SW 1271 (cell line): ENCODE measurements around the gene DCC.
"Not testable (repeated sequence)": the region's sequence is repeated elsewhere in the genome, so short reads cannot be mapped to it uniquely, and the experiment has no call there.

Experiments
- DNase-seq, 2 experiments: peaks; one replicate each; lab custom pipeline; 2025; lab: John Stamatoyannopoulos, UW

DCC gene

DNA sequence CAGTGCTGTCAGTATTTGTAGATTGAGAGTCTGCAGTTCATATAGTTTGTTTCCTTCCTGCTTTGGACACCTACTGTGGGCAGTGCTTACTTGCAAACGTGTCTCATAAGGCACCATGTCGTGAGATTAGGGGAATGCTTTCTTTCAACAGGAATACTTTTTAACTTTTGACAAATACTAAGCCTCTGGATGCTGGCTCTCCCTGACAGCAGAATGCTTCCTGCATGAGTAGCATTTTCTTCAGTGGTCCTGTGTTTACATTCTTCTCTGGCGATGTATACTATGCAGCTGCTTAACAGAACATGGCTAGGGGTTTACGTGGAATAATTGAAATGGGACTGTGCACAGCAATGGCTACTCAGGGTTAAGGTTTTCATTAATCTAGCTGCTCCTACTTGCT is 1077.0 kb downstream of the DCC start:
- DNase-seq: no peak

DNA sequence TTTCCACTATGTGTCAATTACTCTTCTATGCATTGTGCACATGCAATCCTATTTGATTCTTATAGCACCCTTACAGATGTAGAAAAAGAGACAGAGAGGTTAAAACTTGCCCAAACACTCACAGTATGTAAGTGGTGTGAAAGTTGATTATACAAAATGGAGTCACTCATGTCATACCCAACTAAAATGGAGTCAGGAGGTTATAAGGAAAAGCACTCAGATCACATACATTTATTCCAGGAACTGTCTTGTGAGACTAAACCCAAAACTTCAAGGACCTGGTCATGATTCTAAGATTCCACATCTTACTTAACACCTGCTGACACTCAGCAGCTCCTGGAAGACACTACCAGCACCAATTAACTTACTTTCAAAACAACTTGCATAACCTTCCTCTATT is 1081.9 kb downstream of the DCC start:
- DNase-seq: no peak

DNA sequence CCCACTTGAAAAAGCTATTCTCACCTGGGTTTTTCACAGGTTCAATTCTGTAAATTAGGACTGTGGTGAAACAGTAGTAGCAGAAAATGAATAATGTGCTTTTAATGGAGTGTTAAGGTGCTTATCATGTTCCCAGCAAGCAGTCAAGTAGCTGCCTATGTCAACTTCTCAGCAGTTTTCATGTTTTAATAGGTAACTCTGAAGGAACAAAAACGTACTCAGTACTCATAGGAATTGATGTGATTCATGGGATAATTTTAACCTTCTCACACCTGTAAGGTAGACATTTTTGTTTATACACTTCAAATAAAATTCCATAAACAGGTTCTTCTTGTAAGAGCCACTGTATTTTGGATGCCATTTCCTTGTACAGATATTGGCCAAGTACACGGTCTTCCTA is 1082.9 kb downstream of the DCC start:
- DNase-seq: no peak

DNA sequence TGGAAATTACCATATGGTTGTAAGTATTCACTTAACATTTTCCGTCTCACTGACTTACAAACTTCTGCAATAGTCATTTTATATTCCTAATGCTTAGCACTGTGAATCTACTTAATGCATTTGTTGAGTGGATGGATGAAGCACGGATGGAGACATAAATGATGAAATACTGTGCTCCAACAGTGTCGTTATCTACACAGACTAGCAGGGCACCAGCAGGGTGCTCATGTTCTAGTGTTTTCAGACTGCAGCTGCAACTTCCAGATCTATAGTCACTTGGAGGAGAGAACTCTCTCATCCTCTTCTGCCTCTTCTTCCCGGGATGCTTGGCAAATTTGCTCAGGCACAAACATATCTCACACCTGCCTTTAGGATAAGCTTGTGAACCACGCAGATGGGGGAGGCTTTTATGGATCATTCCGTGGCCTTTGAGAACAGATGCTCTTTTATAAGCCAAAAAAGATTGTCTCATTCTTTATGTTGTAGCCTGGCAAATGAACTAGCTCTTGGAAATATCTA is 1086.7 kb downstream of the DCC start:
- DNase-seq: no peak

DNA sequence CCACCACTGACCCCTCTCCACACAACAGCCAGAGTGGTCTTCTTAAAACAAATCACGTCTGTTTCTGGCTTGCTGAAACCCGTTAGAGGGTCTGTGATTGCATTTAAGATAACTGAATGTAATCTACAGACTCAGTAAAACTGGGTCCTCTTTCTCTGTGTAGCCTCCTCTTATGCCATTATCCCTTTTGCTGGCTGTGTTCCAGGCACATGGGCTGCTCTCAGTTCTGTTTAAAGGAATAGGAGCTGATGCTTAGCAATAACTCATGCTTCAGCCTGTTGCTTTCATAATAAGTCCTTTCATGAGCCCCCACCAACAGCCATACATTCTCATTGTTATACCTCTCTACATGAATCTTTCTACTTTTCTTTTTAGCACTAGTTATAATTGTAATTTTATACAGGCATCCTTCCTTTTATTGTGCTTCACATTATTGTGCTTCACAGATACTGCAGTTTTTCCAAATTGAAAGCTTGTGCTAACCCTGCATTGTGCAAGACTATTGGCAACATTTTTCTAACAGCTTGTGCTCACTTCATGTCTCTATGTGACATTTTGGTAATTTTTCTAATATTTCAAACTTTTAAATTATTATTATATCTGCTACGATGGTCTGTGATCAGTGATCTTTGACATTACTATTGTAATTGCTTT is 1101.9 kb downstream of the DCC start:
- DNase-seq: no peak

DNA sequence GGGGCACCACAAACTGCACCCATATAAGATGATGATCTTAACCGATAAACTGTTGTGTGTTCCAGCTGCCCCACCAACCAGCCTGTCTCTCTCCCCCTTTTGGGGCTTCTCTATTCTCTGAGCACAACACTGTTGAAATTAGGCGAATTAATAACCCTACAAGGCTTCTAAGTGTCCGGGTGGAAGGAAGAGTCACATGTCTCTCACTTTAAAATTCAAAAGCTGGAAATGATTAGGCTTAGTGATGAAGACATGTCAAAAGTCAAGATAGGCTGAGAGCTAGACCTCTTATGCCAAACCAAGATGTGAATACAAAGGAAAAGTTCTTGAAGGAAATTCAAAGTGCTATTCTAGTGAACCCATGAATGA is 1102.4 kb downstream of the DCC start:
- DNase-seq: no peak

DNA sequence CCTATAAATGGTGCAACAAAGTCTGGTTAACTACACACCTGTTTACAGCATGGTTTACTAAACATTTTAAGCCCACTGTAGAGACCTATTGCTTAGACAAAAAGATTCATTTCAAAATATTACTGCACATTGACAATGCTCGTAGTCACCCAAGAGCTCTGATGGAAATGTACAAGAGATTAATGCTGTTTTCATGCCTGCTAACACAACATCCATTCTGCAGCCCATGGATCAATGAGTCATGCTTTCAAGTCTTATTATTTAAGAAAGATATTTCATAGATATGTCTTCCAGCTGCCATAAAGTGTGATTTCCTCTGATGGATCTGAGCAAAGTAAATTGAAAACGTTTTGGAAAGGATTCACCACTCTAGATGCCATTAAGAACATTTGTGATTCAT is 1103.3 kb downstream of the DCC start:
- DNase-seq: no peak

DNA sequence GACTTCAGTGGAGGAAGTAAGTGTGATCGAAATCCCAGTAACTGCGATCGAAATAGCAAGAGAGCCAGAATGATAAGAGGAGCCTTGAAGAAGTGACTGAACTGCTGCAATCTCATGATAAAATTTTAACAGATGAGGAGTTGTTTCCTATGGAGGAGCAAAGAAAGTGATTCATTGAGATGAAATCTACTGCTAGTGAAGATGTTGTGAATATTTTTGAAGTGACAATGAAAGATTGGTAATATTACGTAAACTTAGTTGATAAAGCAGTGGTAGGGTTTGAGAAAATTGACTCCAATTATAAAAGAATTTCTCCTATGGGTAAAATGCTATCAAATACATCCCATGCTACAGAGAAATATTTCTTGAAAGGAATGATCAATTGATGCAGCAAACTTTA is 1103.8 kb downstream of the DCC start:
- no peak for DNase-seq

DNA sequence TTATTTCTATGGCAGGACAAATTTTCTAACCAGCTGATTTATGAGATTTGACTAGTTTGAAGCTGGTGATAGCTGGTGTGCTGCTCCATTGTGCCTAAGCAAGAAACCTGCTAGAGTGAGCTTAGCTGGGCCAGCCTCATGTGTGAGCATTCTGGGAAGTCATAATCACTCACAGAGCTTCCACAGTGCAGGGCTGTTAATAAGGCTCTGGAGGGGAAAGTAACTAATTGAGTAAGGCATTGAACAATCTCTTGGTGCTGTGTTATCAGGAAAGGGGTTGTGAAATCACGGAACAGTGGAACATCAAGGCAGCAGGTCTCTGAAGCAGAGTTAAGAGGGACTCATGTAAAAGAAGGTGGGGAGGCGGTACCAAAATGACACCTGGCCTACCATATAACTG is 1111.9 kb downstream of the DCC start:
- DNase-seq: no peak

DNA sequence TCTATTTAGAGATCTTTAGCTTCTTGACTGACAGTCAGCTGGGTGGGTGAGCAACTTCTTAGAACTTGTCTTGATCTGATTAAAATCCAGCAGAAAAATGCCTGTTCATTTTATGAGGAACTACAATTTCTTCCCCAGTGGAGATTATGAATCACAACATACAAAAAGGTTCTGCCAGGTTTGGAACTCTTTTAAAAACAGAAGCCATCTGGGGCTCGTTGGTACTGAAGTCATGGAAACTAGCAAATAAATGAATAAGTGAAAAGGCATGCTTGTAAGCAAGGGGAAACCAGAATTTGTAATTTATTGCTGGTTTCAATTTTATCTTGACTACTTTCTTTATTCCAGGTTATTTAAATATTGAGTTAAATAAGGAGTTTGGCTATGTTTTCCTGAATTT is 1117.1 kb downstream of the DCC start:
- no peak for DNase-seq

DNA sequence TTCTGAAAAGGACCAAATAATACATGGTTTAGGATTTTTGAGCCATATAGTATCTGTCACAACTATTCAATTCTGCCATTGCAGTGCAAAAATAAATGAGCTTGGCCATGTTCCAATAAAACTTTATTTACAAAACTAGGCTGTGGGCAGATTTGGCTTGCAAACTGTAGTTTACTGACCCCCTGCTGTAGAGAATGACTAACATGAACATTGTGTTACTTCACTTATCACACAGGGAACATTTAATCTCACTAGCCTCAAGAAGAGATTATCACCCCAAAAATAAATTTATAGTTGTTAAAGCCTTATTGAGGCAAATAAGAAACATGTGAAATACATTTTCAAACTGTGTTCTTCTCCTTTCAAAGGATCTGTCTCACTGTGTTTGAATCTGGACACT is 1118.3 kb downstream of the DCC start:
- no peak for DNase-seq

DNA sequence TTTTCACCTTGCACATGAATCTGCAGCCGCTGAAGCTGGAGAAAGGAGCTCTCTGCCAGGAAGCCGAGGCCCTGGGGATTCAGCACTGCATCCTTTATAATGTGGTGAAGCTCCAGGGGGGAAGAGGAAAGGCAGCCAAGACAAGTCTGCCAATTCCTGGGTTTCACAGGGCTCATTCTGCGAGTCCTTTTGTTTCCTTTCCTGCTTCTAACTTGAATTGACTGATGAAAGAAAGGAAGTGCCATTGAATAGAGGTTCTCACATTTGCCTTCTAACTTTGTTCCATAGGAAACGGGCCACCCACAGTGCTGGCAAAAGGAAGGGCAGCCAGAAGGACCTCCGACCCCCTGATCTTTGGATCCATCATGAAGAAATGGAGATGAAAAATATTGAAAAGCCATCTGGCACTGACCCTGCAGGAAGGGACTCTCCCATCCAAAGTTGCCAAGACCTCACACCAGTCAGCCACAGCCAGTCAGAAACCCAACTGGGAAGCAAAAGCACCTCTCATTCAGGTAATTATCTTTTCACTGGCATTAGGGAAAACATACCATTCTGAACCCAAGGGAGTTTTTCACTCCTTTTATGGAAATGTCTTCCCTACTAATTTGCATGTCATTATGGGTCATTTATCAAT is 1119.1 kb downstream of the DCC start:
- no peak for DNase-seq

DNA sequence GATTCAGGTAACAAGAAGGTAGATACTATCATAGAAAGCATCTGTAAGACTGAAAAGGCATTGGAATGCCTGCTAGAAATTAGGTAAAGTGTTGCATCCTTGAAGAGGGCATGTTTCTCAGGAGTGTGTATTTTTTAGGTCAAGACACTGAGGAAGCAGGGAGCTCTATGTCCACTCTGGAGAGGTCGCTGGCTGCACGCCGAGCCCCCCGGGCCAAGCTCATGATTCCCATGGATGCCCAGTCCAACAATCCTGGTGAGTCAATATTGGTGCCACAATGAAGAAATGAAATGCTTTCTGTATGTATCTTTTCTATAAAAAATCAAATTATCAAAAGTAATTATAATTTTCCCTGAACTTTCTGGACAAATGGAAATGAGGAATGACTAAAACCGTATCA is 1127.8 kb downstream of the DCC start:
- no peak for DNase-seq

DNA sequence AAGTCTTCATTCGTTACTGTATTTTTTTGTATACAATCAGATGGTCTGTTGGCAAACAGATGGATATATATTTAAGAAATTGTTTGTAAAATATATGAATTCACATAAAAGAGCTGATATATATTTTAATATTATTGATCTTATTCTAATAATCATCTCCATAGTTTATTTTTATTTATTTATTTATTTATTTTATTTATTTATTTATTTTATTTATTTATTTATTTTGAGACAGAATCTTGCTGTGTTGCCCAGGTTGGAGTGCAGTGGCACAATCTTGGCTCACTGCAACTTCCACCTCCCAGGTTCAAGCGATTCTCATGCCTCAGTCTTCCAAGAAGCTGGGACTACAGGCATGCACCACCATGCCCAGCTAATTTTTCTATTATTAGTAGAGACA is 1128.2 kb downstream of the DCC start:
- DNase-seq: not testable (repeated sequence)

DNA sequence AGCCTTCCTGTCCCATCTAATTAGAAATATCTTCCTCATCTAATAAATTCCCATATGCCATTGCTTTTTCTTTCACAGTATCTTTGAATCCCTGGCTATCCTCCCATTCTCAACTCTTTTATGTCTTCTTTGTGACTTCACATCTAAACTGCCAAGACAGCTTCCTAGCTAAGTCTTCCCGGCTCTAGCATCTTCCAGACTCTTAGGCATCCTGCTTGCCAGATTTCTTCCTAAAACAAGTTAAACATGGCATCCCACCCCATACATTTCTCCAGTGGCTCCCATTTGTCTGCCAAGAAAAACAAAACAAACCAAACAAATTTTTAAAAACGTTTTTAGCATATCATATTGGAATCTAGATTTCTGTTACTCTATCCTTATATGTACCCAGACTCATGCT is 1132.5 kb downstream of the DCC start:
- DNase-seq: no peak

DNA sequence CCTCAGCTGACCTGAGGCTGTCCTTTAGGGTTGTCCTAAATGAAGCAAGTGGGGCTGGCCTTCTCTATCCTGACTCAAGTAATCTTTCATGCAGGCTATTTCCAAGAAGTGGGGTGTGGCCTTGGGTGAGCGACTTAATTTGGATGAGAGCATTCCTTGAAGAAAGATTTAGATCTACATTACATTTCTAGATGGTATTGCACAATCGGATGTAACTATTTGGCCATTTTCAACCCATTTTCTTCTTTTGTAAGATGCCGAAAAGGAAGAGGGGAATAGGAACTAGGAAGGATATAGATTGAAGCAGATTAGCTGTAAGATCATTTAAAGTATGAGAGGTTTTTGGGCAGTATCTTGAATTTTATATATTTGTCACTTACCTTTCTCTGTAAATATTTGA is 1138.2 kb downstream of the DCC start:
- DNase-seq: no peak

DNA sequence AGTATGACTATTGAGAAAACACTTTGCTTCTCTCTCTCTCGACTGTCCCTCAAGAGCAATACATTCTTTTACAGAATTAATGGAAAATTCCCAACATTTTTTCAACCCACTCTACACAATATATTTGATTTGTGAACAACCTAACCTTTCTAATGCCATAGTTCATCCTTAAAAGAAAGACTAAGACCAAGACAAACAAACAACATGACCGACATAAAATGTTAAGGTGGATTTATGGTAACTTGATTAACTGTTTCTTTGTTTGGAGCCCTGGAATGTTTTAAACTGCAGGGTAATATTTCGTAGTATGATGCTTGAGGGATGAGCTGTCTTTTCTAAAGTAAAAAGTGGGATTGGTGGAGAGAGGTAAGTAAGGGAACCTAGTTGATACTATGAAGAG is 1146.3 kb downstream of the DCC start:
- no peak for DNase-seq

DNA sequence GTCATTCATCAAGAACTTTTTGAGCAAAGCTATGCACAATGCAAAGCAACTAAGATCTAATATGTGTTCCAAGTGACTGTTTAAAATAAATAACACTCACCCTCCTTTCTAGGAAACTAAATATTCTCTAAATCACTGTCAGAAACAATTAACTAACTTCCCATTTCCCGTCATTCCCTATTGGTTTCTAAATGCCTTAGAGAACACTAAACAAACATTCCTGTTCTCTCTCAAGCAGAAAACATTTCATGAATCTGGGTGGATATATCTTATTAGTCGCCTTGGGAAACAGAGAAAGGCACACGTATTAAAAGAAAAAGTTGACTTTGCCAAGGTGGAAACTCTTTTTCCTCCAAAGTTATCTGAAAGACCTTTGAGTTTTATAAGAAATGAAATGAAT is 1149.3 kb downstream of the DCC start:
- no peak for DNase-seq

DNA sequence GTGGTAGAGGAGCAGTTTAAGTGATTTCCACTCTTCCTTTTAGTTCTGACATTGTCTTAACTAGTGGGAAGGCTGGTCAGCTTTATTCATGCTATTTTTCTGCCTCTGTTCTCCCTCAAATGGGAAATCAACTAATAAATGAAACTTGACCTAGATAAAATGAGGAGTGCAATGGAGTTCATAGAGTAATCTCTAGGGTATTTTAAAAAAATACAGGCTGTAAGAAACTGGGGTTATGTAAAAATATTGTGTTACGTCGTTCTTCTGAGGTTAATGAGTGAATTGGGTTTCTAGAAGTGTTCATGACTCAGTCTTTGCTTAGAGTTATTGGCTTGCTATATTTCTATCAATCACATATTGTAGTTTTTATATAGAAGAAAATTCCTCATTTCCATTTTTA is 1150.0 kb downstream of the DCC start:
- no peak for DNase-seq

DNA sequence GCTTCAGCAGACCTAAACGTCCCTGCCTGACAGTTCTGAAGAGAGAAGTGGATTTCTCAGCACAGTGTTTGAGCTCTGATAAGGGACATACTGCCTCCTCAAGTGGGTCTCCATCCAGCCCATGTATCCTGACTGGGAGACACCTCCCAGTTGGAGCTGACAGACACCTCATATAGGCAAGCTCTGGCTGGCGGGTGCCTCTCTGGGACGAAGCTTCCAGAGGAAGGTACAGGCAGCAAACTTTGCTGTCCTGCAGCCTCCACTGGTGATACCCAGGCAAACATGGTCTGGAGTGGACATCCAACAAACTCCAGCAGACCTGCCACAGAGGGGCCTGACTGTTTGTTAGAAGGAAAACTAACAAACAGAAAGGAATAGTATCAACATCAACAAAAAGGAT is 1156.0 kb downstream of the DCC start:
- no peak for DNase-seq

DNA sequence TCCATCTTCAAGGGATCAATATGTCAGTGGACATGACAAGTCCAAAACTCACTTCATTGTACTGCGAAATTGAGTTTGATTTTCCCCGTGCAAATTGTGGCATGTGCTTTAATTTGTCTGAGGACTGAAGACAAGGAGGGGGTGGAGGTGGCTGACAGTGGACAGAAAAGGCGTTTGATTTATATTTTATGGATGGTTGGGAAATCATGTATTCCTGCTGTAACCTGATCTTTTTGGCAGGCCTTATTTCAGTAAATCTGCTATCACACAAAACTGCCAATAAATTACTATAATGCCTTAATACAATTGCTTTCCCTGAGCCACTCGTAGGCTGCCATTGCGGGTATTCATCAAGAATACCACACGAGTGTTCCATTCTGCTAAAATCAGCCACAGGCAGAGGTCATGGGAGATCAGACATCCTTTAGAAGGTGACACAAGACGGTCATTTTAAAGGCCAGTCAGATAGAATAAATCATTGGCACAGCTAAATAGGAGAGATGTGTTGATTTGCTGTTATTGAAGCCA is 1164.0 kb downstream of the DCC start:
- no peak for DNase-seq

DNA sequence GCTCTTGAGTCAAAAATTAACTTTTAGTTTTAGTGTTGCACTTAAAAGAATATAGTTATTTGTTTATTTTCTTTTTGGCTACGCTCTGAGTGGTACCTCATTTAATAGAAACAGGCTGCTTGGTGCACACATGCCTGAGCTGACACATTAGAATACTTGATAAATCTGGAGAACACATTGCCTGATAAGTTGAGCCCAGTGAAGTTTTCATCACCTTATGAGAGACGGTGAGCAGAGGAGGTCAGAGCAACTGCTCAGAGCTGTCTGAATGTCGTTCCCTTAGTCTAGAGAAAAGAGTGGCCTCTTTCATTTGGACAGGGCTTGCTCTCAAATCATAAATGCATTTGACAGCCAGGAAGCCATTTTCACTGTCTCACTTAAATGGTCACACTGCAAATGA is 1168.5 kb downstream of the DCC start:
- DNase-seq: no peak

DNA sequence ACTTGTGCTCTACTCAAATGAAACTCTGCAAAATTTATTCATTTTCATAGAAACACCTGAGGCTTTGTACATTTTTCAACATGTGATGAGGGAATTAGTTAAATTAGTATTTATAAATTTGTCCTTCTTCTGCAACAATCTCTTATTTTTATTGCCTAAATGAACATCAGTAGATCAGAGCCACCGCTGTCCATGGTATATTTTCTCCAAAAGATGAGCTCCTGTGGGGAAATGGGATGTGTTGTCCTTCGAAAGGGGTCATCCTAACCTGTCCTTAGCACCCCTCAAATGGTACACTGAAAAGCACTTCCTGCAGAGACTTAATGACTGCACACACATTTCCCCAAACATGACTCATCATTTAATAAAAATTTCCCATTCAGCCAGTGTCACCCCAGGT is 1169.9 kb downstream of the DCC start:
- DNase-seq: no peak

DNA sequence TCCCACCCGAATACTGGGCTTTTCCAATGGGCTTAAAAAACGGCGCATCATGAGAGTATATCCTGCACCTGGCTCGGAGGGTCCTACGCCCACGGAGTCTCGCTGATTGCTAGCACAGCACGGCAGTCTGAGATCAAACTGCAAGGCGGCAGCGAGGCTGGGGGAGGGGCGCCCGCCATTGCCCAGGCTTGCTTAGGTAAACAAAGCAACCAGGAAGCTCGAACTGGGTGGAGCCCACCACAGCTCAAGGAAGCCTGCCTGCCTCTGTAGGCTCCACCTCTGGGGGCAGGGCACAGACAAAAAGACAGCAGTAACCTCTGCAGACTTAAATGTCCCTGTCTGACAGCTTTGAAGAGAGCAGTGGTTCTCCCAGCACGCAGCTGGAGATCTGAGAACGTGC is 1171.7 kb downstream of the DCC start:
- DNase-seq: not testable (repeated sequence)
